ENCODE measurements around the gene NPPC.

Gene NPPC
- total RNA-seq, result 0 to 0.17 (median 0.17) reads per million in 3 donors

GRCh38 chr2:231926180-231926741 lies at the start of gene NPPC:
NPPC (minus strand) TSS chr2:231926396; CDS start chr2:231926249, 147 bp downstream.
- Histone ChIP-seq H3K4me3 (ENCODE audit: insufficient read depth, low read depth, low read length, poor library complexity, severe bottlenecking) (peak within 1 kb of the TSS; percentile 50), H3K4me1 (ENCODE audit: control insufficient read depth, insufficient read depth, low read length, poor library complexity, severe bottlenecking) (peaks cover 23% of the 10 kb centered on the region), H3K36me3 (ENCODE audit: control insufficient read depth, insufficient read depth, low read length) (no peaks in the 10 kb centered on the region), H3K9me3 (ENCODE audit: control insufficient read depth, low read length) (no peaks in the 10 kb centered on the region), H3K27ac (ENCODE audit: insufficient read depth, low read length, poor library complexity, severe bottlenecking) (no peak within 1 kb of the TSS), H3K27me3 (replicated peaks; ENCODE audit: control insufficient read depth, insufficient read depth, low read length, poor library complexity, severe bottlenecking) (peaks cover 41% of the 10 kb centered on the region)
- DNase-seq, result no peak

- no peaks in the 10 kb centered on the region for H3K4me1 ChIP-seq (ENCODE audit: control insufficient read depth, insufficient read depth, low read length, poor library complexity, severe bottlenecking)
- no peaks in the 10 kb centered on the region for H3K36me3 ChIP-seq (ENCODE audit: control insufficient read depth, insufficient read depth, low read length)
- no peaks in the 10 kb centered on the region for H3K27me3 ChIP-seq (replicated peaks; ENCODE audit: control insufficient read depth, insufficient read depth, low read length, poor library complexity, severe bottlenecking)
- H3K27ac ChIP-seq (ENCODE audit: insufficient read depth, low read length, poor library complexity, severe bottlenecking), result no peak overlapping the region
- no peak overlapping the region for H3K4me3 ChIP-seq (ENCODE audit: insufficient read depth, low read depth, low read length, poor library complexity, severe bottlenecking)
- no peaks in the 10 kb centered on the region for H3K9me3 ChIP-seq (ENCODE audit: control insufficient read depth, low read length)
- DNase-seq, result no peak
Measured at GRCh38 chr2:231975001-231975400, 48.8 kb upstream of the NPPC start.

GRCh38 chr2:231970461-231970860 lies 44.3 kb upstream of the NPPC start:
- Histone ChIP-seq H3K4me3 (ENCODE audit: insufficient read depth, low read depth, low read length, poor library complexity, severe bottlenecking) (no peak overlapping the region), H3K27ac (ENCODE audit: insufficient read depth, low read length, poor library complexity, severe bottlenecking) (no peak overlapping the region), H3K36me3 (ENCODE audit: control insufficient read depth, insufficient read depth, low read length) (no peaks in the 10 kb centered on the region), H3K4me1 (ENCODE audit: control insufficient read depth, insufficient read depth, low read length, poor library complexity, severe bottlenecking) (no peaks in the 10 kb centered on the region), H3K27me3 (replicated peaks; ENCODE audit: control insufficient read depth, insufficient read depth, low read length, poor library complexity, severe bottlenecking) (no peaks in the 10 kb centered on the region), H3K9me3 (ENCODE audit: control insufficient read depth, low read length) (no peaks in the 10 kb centered on the region)
- no peak for DNase-seq

GRCh38 chr2:231968820-231969219 lies 42.6 kb upstream of the NPPC start:
- no peaks in the 10 kb centered on the region for H3K36me3 ChIP-seq (ENCODE audit: control insufficient read depth, insufficient read depth, low read length)
- DNase-seq, result no peak
- H3K4me1 ChIP-seq (ENCODE audit: control insufficient read depth, insufficient read depth, low read length, poor library complexity, severe bottlenecking), result no peaks in the 10 kb centered on the region
- H3K9me3 ChIP-seq (ENCODE audit: control insufficient read depth, low read length), result no peaks in the 10 kb centered on the region
- no peaks in the 10 kb centered on the region for H3K27me3 ChIP-seq (replicated peaks; ENCODE audit: control insufficient read depth, insufficient read depth, low read length, poor library complexity, severe bottlenecking)
- no peak overlapping the region for H3K4me3 ChIP-seq (ENCODE audit: insufficient read depth, low read depth, low read length, poor library complexity, severe bottlenecking)
- H3K27ac ChIP-seq (ENCODE audit: insufficient read depth, low read length, poor library complexity, severe bottlenecking), result no peak overlapping the region

- DNase-seq, result no peak
- no peaks in the 10 kb centered on the region for H3K36me3 ChIP-seq (ENCODE audit: control insufficient read depth, insufficient read depth, low read length)
- H3K9me3 ChIP-seq (ENCODE audit: control insufficient read depth, low read length), result no peaks in the 10 kb centered on the region
- no peaks in the 10 kb centered on the region for H3K4me1 ChIP-seq (ENCODE audit: control insufficient read depth, insufficient read depth, low read length, poor library complexity, severe bottlenecking)
- H3K27ac ChIP-seq (ENCODE audit: insufficient read depth, low read length, poor library complexity, severe bottlenecking), result no peak overlapping the region
- no peak overlapping the region for H3K4me3 ChIP-seq (ENCODE audit: insufficient read depth, low read depth, low read length, poor library complexity, severe bottlenecking)
- H3K27me3 ChIP-seq (replicated peaks; ENCODE audit: control insufficient read depth, insufficient read depth, low read length, poor library complexity, severe bottlenecking), result no peaks in the 10 kb centered on the region
Measured at GRCh38 chr2:231966886-231967285, 40.7 kb upstream of the NPPC start.

GRCh38 chr2:231965102-231965501 lies 38.9 kb upstream of the NPPC start:
- no peaks in the 10 kb centered on the region for H3K9me3 ChIP-seq (ENCODE audit: control insufficient read depth, low read length)
- H3K4me3 ChIP-seq (ENCODE audit: insufficient read depth, low read depth, low read length, poor library complexity, severe bottlenecking), result no peak overlapping the region
- no peak overlapping the region for H3K27ac ChIP-seq (ENCODE audit: insufficient read depth, low read length, poor library complexity, severe bottlenecking)
- no peak for DNase-seq
- H3K4me1 ChIP-seq (ENCODE audit: control insufficient read depth, insufficient read depth, low read length, poor library complexity, severe bottlenecking), result peaks cover 4% of the 10 kb centered on the region
- H3K27me3 ChIP-seq (replicated peaks; ENCODE audit: control insufficient read depth, insufficient read depth, low read length, poor library complexity, severe bottlenecking), result no peaks in the 10 kb centered on the region
- H3K36me3 ChIP-seq (ENCODE audit: control insufficient read depth, insufficient read depth, low read length), result no peaks in the 10 kb centered on the region

GRCh38 chr2:231961349-231962166 lies 35.4 kb upstream of the NPPC start, which contains the start of gene DIS3L2:
DIS3L2 (plus strand) TSS chr2:231961713; CDS start chr2:232014928, 53,215 bp downstream.
- Histone ChIP-seq H3K36me3 (ENCODE audit: control insufficient read depth, insufficient read depth, low read length) (no peaks in the 10 kb centered on the region), H3K9me3 (ENCODE audit: control insufficient read depth, low read length) (no peaks in the 10 kb centered on the region), H3K4me3 (ENCODE audit: insufficient read depth, low read depth, low read length, poor library complexity, severe bottlenecking) (peak within 1 kb of the TSS; percentile 72), H3K4me1 (ENCODE audit: control insufficient read depth, insufficient read depth, low read length, poor library complexity, severe bottlenecking) (peaks cover 4% of the 10 kb centered on the region), H3K27me3 (replicated peaks; ENCODE audit: control insufficient read depth, insufficient read depth, low read length, poor library complexity, severe bottlenecking) (no peaks in the 10 kb centered on the region), H3K27ac (ENCODE audit: insufficient read depth, low read length, poor library complexity, severe bottlenecking) (peak within 1 kb of the TSS; percentile 62)
- DNase-seq, result peak; percentile 46 to 60 (median 57)

- H3K9me3 ChIP-seq (ENCODE audit: control insufficient read depth, low read length), result no peaks in the 10 kb centered on the region
- peak overlapping the region; percentile 72 for H3K4me3 ChIP-seq (ENCODE audit: insufficient read depth, low read depth, low read length, poor library complexity, severe bottlenecking)
- peak overlapping the region; percentile 62 for H3K27ac ChIP-seq (ENCODE audit: insufficient read depth, low read length, poor library complexity, severe bottlenecking)
- H3K36me3 ChIP-seq (ENCODE audit: control insufficient read depth, insufficient read depth, low read length), result no peaks in the 10 kb centered on the region
- H3K4me1 ChIP-seq (ENCODE audit: control insufficient read depth, insufficient read depth, low read length, poor library complexity, severe bottlenecking), result peaks cover 4% of the 10 kb centered on the region
- no peak for DNase-seq
- H3K27me3 ChIP-seq (replicated peaks; ENCODE audit: control insufficient read depth, insufficient read depth, low read length, poor library complexity, severe bottlenecking), result no peaks in the 10 kb centered on the region
Measured at GRCh38 chr2:231960810-231961348, 34.7 kb upstream of the NPPC start.

GRCh38 chr2:231957913-231958763 lies 31.9 kb upstream of the NPPC start:
- Histone ChIP-seq H3K36me3 (ENCODE audit: control insufficient read depth, insufficient read depth, low read length) (no peaks in the 10 kb centered on the region), H3K9me3 (ENCODE audit: control insufficient read depth, low read length) (no peaks in the 10 kb centered on the region), H3K4me3 (ENCODE audit: insufficient read depth, low read depth, low read length, poor library complexity, severe bottlenecking) (no peak overlapping the region), H3K27ac (ENCODE audit: insufficient read depth, low read length, poor library complexity, severe bottlenecking) (no peak overlapping the region), H3K27me3 (replicated peaks; ENCODE audit: control insufficient read depth, insufficient read depth, low read length, poor library complexity, severe bottlenecking) (no peaks in the 10 kb centered on the region), H3K4me1 (ENCODE audit: control insufficient read depth, insufficient read depth, low read length, poor library complexity, severe bottlenecking) (peaks cover 4% of the 10 kb centered on the region)
- no peak for DNase-seq
